Nephron progenitor cell (in vitro differentiated cells): ENCODE data around the gene BIRC5.
A peak's percentile ranks its signal among the peaks of the same experiment; 100 is the strongest.

Experiments
- DNase-seq: peaks from one replicate; pipeline ENCODE4 v3.0.0; 2021
- H3K27ac Mint-ChIP-seq: 2 replicates; pipeline ENCODE4 v1.8.0; 2021; ENCODE audit warnings: mild to moderate bottlenecking, moderate library complexity, mixed read lengths
- H3K27me3 Mint-ChIP-seq: 2 replicates; pipeline ENCODE4 v1.8.0; 2021; ENCODE audit warnings: mild to moderate bottlenecking, low read depth, mixed read lengths; ENCODE audit not compliant: poor library complexity
- H3K36me3 Mint-ChIP-seq: 2 replicates; pipeline ENCODE4 v1.8.0; 2021; ENCODE audit warnings: low read depth, mixed read lengths
- H3K4me1 Mint-ChIP-seq: 2 replicates; pipeline ENCODE4 v1.8.0; 2021; ENCODE audit warnings: mixed read lengths
- H3K4me3 Mint-ChIP-seq: 2 replicates; pipeline ENCODE4 v1.8.0; 2021; ENCODE audit warnings: mild to moderate bottlenecking, moderate library complexity, mixed read lengths
- H3K9me3 Mint-ChIP-seq: 2 replicates; pipeline ENCODE4 v1.8.0; 2021; ENCODE audit warnings: mild to moderate bottlenecking, moderate library complexity, mixed read lengths
- TF ChIP-seq, protein P1 (sequence below): fragments of 200-600 bp; sonication (generic); IDR thresholded peaks from 2 replicates; pipeline ENCODE4 v1.5.0; 2021; ENCODE audit warnings: antibody characterized with exemption

BIRC5 gene

GRCh38 chr17:78247304-78247703 lies 33.3 kb downstream of the BIRC5 start:
- no peak for DNase-seq
- Mint-ChIP-seq H3K4me3 (no peak overlapping the region), H3K27me3 (no peaks in the 10 kb centered on the region), H3K9me3 (peaks cover 18% of the 10 kb centered on the region), H3K4me1 (peaks cover 48% of the 10 kb centered on the region), H3K36me3 (peaks cover 8% of the 10 kb centered on the region), H3K27ac (peak overlapping the region; percentile 97)
- TF ChIP-seq, protein P1, sequence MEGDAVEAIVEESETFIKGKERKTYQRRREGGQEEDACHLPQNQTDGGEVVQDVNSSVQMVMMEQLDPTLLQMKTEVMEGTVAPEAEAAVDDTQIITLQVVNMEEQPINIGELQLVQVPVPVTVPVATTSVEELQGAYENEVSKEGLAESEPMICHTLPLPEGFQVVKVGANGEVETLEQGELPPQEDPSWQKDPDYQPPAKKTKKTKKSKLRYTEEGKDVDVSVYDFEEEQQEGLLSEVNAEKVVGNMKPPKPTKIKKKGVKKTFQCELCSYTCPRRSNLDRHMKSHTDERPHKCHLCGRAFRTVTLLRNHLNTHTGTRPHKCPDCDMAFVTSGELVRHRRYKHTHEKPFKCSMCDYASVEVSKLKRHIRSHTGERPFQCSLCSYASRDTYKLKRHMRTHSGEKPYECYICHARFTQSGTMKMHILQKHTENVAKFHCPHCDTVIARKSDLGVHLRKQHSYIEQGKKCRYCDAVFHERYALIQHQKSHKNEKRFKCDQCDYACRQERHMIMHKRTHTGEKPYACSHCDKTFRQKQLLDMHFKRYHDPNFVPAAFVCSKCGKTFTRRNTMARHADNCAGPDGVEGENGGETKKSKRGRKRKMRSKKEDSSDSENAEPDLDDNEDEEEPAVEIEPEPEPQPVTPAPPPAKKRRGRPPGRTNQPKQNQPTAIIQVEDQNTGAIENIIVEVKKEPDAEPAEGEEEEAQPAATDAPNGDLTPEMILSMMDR: no peak

DNA sequence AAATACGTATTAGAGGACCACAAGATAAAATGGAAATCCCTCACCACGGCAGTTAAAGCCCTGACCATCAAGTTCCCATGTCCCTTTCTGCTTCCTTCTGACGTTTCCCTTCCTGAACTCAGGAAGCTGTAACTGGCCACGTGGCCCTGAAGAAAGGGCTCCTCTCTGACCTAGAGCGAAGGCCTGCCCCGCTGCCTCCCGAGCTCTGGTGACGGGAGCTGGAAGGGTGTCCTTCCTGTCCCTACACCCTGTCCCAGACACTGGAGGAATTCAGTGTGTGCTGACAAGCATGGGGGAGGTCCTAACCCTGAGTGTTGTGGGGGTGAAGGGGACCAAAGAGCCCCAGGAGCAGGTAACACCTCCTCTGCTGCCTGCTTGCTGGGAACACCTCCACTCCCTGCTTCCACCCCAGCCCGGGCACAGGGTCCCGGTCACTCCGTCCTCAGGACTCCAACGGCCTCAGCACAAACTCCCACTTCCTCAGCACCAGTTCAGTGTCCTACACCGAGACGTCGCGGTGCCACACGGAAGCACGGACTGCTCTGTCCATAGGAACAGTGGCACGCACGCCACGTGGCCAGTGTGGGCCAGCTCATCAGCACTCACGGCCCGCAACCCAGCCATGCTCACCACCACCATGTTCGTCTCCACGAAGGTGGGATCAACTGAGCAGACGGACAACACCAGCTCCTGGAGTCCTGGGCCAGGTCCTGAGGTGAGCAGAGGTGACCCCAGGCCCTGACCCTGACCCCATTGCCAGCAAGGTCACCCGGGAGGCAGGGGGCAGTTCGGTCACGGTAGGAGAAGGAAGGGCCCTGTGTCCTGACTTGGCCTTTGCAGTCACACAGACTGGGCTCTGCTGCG lies 34.2 kb downstream of the BIRC5 start:
- TF ChIP-seq, protein P1: no peak
- DNase-seq: no peak
- H3K9me3 Mint-ChIP-seq: peaks cover 18% of the 10 kb centered on the region
- H3K4me1 Mint-ChIP-seq: peaks cover 47% of the 10 kb centered on the region
- no peak overlapping the region for H3K4me3 Mint-ChIP-seq
- H3K27me3 Mint-ChIP-seq: no peaks in the 10 kb centered on the region
- H3K27ac Mint-ChIP-seq: peak overlapping the region; percentile 54
- H3K36me3 Mint-ChIP-seq: peaks cover 8% of the 10 kb centered on the region

GRCh38 chr17:78249074-78249817 lies 35.2 kb downstream of the BIRC5 start:
- H3K36me3 Mint-ChIP-seq: peaks cover 8% of the 10 kb centered on the region
- H3K27me3 Mint-ChIP-seq: peaks cover 3% of the 10 kb centered on the region
- peaks cover 18% of the 10 kb centered on the region for H3K9me3 Mint-ChIP-seq
- H3K4me1 Mint-ChIP-seq: peaks cover 48% of the 10 kb centered on the region
- DNase-seq: no peak
- H3K4me3 Mint-ChIP-seq: no peak overlapping the region
- no peak overlapping the region for H3K27ac Mint-ChIP-seq
- TF ChIP-seq, protein P1: no peak

GRCh38 chr17:78249818-78250806 lies 36.1 kb downstream of the BIRC5 start:
- peaks cover 8% of the 10 kb centered on the region for H3K36me3 Mint-ChIP-seq
- H3K27me3 Mint-ChIP-seq: peaks cover 7% of the 10 kb centered on the region
- TF ChIP-seq, protein P1: no peak
- H3K4me3 Mint-ChIP-seq: no peak overlapping the region
- H3K4me1 Mint-ChIP-seq: peaks cover 55% of the 10 kb centered on the region
- no peak overlapping the region for H3K27ac Mint-ChIP-seq
- H3K9me3 Mint-ChIP-seq: peaks cover 14% of the 10 kb centered on the region
- no peak for DNase-seq

- Mint-ChIP-seq H3K4me3 (peak overlapping the region; percentile 20), H3K9me3 (peaks cover 9% of the 10 kb centered on the region), H3K27ac (no peak overlapping the region), H3K4me1 (peaks cover 63% of the 10 kb centered on the region), H3K27me3 (peaks cover 7% of the 10 kb centered on the region), H3K36me3 (peaks cover 3% of the 10 kb centered on the region)
- DNase-seq: peak; percentile 93
- TF ChIP-seq, protein P1: peak; percentile 100
These were observed 37.1 kb downstream of the BIRC5 start for GRCh38 chr17:78250891-78251772.
